Retina (tissue), 1 donor: ENCODE results near the gene NCOR1.
"Not testable (repeated sequence)": the region's sequence is repeated elsewhere in the genome, so short reads cannot be mapped to it uniquely, and the experiment has no call there.

Source experiments
- DNase-seq: peaks from one replicate; pipeline ENCODE4 v3.0.0-alpha.2; 2016

NCOR1 gene

DNA sequence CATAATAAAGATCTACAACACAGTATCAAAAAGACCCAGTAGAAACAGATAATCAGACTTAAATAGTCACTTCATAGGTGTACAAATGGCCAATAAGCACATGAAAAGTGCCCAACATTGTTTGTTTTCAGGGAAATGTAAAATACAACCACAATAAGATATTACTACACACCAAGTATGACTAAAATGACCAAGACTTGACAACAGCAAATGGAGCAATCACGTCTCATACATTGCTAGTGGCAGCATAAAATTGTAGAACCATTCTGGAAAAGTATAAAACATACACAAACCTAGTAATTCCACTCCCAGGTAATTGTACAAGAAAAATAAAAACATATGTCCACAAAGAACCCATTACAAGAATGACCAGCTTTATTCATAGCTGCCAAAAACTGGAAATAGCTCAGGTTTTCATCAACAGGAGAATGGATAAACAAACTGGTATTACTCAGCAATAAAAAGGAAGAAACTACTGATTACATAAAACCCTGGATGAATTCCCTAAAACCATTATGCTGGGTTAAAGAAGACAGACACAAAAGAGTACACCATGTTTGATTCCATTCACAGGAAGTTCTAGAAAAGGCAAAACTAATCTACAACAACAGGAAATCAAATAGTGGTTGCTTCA, 130.2 kb downstream of the NCOR1 start:
- no peak for DNase-seq

GRCh38 chr17:16083223-16083622, 132.1 kb downstream of the NCOR1 start:
- no peak for DNase-seq

GRCh38 chr17:16081507-16082087, 133.7 kb downstream of the NCOR1 start:
- DNase-seq = no peak

GRCh38 chr17:16080366-16080765, 135.0 kb downstream of the NCOR1 start:
- no peak for DNase-seq

DNA sequence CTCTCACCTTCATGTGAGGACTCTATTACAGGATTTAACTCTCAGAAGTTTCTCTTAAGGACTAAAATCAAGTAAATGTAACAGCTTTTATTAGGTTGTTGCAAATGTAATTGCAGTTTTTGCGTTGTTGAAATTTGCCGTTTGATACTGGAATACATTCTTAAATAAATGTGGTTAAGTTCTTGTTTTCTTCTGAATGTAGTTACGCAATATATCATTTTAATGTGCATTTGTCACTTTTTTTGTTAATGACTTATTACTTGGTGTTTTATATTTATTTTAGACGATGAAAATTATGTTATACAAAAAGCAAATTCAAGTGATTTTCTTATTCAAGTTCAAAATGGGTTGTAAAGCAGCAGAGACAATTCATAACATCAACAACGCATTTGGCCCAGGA, 139.4 kb downstream of the NCOR1 start:
- DNase-seq = no peak

GRCh38 chr17:16074423-16074822, 140.9 kb downstream of the NCOR1 start:
- DNase-seq = no peak

DNA sequence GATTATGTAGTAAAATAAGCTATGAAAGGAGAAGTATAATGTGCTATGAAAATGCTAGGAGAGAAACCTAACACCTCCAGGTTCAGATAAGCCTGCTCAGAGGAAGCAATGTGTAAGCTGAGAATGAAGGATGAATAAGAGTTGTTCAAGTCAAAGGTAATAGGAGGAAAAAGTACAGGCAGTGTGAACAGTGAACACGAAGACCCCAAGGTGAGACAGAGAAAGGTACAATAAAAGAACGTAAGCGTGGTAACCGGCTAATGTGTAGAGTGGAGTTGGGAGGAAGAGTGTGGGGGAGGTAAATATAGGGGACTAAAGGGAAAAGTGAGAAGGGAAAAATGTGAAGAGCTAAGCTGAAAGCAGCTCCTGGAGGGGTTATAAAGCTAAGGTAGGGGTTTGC, 141.5 kb downstream of the NCOR1 start:
- DNase-seq = no peak

- DNase-seq = no peak
These were observed 143.3 kb downstream of the NCOR1 start for GRCh38 chr17:16072031-16072430.

DNA sequence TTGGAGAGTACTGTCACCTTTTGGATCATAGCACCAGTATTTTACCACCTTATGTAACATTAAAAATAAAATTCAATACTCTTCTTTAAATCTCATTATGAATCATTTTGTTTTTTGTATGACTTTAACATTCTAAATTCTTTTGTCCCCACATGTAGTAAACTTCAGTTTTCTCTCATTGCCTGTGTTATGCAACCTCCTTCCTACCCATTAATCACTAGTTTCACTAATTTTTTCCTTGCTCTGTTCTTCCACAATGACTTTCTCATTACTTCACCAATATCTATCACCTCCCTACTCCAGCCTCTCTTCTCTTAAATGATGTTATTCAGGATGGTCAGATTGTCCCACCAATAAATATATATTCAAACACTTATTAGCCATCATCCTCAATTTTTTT, 147.0 kb downstream of the NCOR1 start:
- DNase-seq = no peak

- DNase-seq = no peak
These were observed 149.2 kb downstream of the NCOR1 start for GRCh38 chr17:16066125-16066524.

- no peak for DNase-seq
These were observed 153.7 kb downstream of the NCOR1 start for GRCh38 chr17:16061631-16062030.

- not testable (repeated sequence) for DNase-seq
These were observed 160.2 kb downstream of the NCOR1 start for GRCh38 chr17:16055139-16055538.

DNA sequence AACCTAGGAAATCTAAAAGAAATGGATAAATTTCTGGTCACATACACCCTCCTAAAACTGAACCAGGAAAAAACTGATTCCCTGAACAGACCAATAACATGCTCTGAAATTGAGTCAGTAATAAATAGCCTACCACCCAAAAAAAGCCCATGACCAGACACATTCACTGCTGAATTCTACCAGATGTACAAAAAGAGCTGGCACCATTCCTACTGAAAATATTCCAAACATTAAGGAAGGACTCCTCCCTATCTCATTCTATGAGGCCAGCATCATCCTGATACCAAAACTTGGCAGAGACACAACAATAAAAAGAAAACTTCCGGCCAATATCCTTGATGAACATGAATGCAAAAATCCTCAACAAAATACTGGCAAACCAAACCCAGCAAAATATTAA, 162.8 kb downstream of the NCOR1 start:
- DNase-seq = no peak

DNA sequence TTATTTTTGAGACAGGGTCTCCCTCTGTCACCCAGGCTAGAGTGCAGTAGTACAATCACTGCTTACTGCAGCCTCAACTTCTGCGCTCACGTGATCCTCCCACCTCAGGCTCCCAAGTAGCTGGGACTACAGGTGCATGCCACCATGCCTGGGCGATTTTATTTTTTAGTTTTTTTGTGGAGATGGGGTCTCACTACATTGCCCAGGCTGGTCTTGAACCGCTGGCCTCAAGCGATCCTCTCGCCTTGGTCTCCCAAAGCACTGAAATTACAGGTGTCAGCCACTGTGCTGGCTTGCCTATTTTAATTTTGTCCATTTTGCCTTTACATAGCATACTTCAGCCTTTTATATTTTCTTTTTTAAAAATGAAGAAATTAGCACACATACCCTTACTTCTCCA, 164.5 kb downstream of the NCOR1 start:
- DNase-seq = no peak

DNA sequence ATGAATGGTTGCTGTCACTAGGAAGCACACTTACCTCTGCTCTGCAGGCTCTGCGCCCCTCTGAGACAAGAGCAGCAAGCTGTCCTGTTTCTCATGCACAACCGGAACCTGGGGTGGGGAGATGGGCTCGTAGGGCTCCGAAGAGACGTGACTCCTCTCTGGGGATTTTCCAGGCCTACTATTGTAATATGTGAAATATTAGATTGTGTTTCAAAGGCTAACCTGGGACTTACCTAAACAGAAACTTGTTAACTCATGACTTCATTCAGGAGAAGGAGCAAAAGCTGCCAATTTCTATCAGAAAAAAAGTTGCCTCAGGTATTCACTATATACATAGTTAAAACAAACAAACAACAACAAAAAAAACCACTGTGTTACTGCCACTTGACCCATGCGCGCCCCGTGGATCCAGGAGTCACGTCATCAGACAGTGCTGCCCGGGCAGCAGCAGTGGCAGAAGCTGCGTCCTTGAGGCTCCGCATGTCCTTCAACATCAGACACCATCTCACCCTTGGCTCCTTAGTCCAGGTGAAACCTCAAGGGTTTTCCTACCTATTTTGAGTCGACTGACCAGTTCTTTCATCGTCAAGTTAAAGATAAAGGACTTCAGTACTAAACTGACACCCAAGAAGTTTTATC, 166.4 kb downstream of the NCOR1 start:
- DNase-seq = no peak

GRCh38 chr17:16046966-16047365, 168.4 kb downstream of the NCOR1 start:
- no peak for DNase-seq

DNA sequence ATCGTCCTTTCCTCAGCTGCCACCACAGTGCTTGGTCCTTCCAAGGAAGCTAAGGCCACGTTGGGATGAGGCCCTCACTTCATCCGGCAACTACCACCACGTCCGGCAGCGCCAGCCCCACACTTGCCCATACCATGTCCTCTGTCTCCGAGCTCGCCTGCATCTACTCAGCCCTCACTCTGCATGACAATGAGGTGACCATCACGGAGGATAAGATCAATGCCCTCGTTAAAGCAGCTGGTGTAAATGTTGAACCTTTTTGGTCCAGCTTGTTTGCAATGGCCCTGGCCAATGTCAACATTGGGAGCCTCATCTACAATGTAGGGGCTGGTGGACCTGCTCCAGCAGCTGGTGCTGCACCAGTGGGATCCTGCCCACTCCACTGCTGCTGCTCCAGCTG, 170.8 kb downstream of the NCOR1 start:
- no peak for DNase-seq

DNA sequence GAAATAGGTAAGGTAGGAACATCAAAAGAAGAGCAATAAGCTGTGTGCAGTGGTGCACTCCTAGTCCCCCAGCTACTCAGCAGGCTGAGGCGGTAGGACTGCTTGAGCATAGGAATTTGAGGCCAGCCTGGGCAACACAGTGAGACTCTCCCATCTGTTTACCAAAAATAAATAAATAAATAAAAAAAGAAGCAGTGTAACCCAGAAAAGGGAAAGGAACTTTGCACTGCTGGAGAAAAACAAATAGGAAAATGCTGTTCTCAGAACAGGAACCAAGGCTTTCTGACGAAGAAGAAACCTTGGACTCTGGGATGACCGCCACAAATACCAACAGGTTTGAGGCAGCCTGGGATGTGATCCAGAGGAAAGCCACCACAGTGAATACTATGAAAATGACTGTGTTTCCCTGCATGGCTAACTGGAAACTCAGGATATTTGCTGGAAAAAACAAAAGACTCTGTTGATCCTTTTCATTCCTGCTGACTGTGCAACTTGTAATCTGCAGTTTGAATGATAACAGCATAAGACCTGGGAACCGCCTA, 174.6 kb downstream of the NCOR1 start:
- DNase-seq = no peak

- no peak for DNase-seq
These were observed 177.7 kb downstream of the NCOR1 start for GRCh38 chr17:16037636-16038035.

DNA sequence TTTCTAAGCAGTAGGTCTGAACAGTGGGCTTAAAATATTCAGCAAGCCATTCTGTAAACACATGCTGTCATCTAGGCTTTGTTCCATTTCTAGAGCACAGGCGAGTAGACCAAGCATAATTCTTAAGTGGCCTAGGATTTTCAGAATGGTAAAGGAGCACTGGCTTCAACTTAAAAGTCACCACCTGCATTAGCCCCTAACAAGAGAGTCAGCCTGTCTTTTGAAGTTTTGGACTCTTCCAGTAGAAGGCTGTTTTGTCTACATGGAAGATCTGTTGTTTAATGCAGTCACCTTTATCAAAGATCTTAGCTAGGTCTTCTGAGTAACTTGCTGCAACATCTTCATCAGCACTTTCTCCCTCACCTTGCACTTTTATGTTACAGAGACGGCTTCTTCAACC, 179.1 kb downstream of the NCOR1 start:
- no peak for DNase-seq

GRCh38 chr17:16033729-16034349, 181.5 kb downstream of the NCOR1 start:
- no peak for DNase-seq

- no peak for DNase-seq
These were observed 187.4 kb downstream of the NCOR1 start for GRCh38 chr17:16027708-16028584.

DNA sequence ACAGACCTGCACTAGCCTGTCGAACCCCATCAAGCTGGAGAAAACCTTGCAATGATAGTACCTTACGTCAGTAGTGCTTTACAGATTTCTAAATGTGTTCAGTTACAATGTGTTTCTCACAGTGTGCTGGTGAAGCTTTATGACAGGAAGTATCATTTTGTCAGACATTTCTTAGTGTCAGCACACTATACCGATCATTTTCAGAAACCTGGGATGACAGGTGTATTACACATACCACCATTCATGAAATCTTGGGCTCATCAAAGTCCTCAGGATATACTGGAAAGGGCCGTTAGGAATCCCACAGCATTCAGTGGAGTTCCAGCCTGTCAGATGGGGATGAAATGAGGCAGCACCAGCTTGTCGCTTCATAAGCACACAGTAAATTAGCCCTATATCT, 188.4 kb downstream of the NCOR1 start:
- DNase-seq = no peak
